Breast epithelium (tissue), 4 donors: ENCODE results near the gene MAST4. TPM values are rescaled to one million over a fixed set of nuclear protein-coding genes. Genes with fewer than 3 reads are reported as not detected.

Experiments used
- DNase-seq, 2 donors: peaks; one replicate each; pipeline ENCODE4 v3.0.0-alpha.2; 2019; ENCODE audit warnings: low spot score in 2 of 2
- H3K27ac ChIP-seq, 2 donors: fragments of 200-600 bp; sonication (generic) in 1 of 2; one replicate each; pipeline ENCODE4 v1.5.1; 2016 to 2019; ENCODE audit warnings: mild to moderate bottlenecking in 1 of 2
- H3K27me3 ChIP-seq, 2 donors: fragments of 200-600 bp; sonication (generic) in 1 of 2; one replicate each; pipeline versions ENCODE4 v1.5.1 to v1.6.0; 2017 to 2019; ENCODE audit warnings: control low read depth in 1 of 2, mild to moderate bottlenecking in 1 of 2
- H3K36me3 ChIP-seq: fragments of 200-600 bp; one replicate; pipeline ENCODE4 v1.5.1; 2019
- H3K4me1 ChIP-seq, 2 donors: fragments of 200-600 bp; sonication (generic); one replicate each; pipeline ENCODE4 v1.5.1; 2016 to 2019; ENCODE audit warnings: control low read depth in 1 of 2
- H3K4me3 ChIP-seq, 3 donors: fragments of 200-600 bp; sonication (generic); 1 replicate in 2 of 3; 2 replicates in 1 of 3; pipeline ENCODE4 v1.5.1; 2016 to 2019; ENCODE audit warnings: mild to moderate bottlenecking in 3 of 3, moderate library complexity in 2 of 3
- H3K9me3 ChIP-seq, 2 donors: fragments of 200-600 bp; sonication (generic) in 1 of 2; one replicate each; pipeline ENCODE4 v1.5.1; 2016 to 2019; ENCODE audit warnings: control low read depth in 1 of 2
- CTCF ChIP-seq, 3 donors: fragments of 450-650 bp; IDR thresholded peaks; one replicate each; pipeline ENCODE4 v1.5.1; 2016 to 2017; ENCODE audit warnings: antibody characterized with exemption in 3 of 3, mild to moderate bottlenecking in 3 of 3, moderate library complexity in 3 of 3
- POLR2A ChIP-seq: fragments of 450-650 bp; IDR thresholded peaks from one replicate; pipeline ENCODE4 v1.6.1; 2016; ENCODE audit warnings: antibody characterized with exemption, mild to moderate bottlenecking, moderate library complexity
- POLR2AphosphoS5 ChIP-seq, 3 donors: sonication (generic); formaldehyde crosslinking; IDR thresholded peaks; one replicate each; pipeline ENCODE4 v1.6.1; 2017; ENCODE audit warnings: antibody characterized with exemption in 3 of 3
- intact Hi-C: fragments of 100-400 bp; cut with DNase I; formaldehyde crosslinking; loops from one replicate; pipeline ENCODE4 v1.15.1; 2023; ENCODE audit warnings: low total_unique reads
- total RNA-seq, 3 donors: library from RNA; depleted of rRNA; stranded (reverse); fragments of >200 nt; gene quantifications; one replicate each; pipeline ENCODE4 v1.1.0, GENCODE V29; 2016

Gene MAST4
- total RNA-seq, 3 donors from 2014 or later: 28.0 to 61.5 (median 50.1) TPM

DNA sequence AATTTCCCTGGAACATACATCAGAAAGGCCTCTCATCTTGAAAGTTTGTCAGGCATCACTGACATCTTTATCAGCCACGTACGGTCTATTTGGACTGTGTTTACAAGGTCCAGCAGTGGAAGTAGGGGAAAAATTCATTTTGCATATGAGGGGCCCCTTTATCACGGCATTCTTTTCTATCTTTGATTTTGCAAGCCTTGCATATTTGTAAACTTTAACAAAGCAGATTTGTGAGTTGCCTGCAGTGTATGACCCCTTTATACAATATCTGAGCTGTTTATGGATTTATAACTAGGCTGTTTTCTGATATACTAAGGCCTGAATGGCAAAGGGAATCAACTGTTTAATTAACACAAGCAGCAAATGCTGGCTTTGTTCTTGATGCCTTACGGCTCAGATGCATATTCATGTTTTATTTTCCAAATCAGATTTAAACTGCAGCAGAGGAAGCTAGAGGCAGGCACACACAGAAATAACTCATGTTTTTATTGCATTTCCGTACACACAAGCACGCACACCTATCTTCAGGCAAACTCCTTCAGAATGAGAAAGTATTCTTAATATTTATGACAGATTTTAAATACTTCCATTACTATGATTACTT, 539.3 kb downstream of the MAST4 start:
- Histone ChIP-seq H3K9me3 (no peaks in the 10 kb centered on the region), H3K4me1 (no peaks in the 10 kb centered on the region), H3K27ac (no peak overlapping the region), H3K36me3 (no peaks in the 10 kb centered on the region), H3K27me3 (no peaks in the 10 kb centered on the region), H3K4me3 (no peak overlapping the region)
- TF ChIP-seq POLR2A: no peak
- no peak for TF ChIP-seq POLR2AphosphoS5 (IDR thresholded peaks at IDR 0.05)
- TF ChIP-seq CTCF (IDR thresholded peaks at IDR 0.05): no peak
- no peak for DNase-seq
- intact Hi-C loops: no loop called here

DNA sequence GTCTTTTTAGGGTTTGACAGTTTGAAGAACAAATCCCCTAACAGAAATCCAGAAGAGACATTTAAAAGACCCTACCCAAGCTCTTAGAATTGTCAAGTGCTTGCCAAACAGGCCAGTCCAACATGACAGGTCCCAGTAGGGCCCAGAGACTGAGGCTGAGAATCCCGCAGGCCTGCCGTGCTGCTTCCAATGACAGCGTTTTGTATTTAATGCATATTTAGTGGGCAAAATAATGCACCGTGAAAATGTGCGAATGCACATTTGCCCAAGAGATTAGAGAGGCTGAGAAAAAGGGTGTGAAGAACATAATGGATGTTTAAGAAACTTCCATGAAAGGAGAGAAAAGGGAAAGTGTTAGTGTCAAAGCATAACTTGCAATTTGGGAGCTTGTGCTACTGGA, 542.8 kb downstream of the MAST4 start:
- no peaks in the 10 kb centered on the region for H3K27me3 ChIP-seq
- H3K4me3 ChIP-seq: no peak overlapping the region
- H3K36me3 ChIP-seq: no peaks in the 10 kb centered on the region
- intact Hi-C loops: no loop called here
- TF ChIP-seq POLR2A: no peak
- TF ChIP-seq POLR2AphosphoS5 (IDR thresholded peaks at IDR 0.05): no peak
- no peak for TF ChIP-seq CTCF (IDR thresholded peaks at IDR 0.05)
- no peak overlapping the region for H3K27ac ChIP-seq
- no peaks in the 10 kb centered on the region for H3K9me3 ChIP-seq
- DNase-seq: no peak
- H3K4me1 ChIP-seq: no peaks in the 10 kb centered on the region

DNA sequence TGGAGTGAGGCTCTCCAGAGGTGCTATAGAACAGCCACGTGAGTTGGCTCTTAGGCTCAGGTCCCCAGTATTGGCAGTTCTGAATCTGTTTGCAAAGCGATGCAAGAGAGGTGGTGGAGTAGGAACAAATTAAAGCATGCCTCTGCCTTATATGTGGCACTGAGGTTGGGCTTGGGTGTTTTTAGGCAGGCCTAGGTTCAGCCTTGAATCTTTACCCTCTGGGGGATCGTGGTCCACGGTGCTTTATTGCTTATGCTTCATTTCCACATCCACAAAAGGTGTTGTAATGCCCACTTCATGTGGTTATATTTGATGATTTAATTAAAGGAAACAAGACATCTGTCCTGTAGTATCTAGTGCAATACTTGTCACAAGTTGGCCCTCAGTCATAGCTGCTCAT, 544.2 kb downstream of the MAST4 start:
- Histone ChIP-seq H3K4me3 (no peak overlapping the region), H3K9me3 (no peaks in the 10 kb centered on the region), H3K4me1 (no peaks in the 10 kb centered on the region), H3K27me3 (no peaks in the 10 kb centered on the region), H3K36me3 (no peaks in the 10 kb centered on the region), H3K27ac (no peak overlapping the region)
- TF ChIP-seq CTCF (IDR thresholded peaks at IDR 0.05) (no peak), POLR2A (no peak), POLR2AphosphoS5 (IDR thresholded peaks at IDR 0.05) (no peak)
- DNase-seq: no peak
- intact Hi-C loops: no loop called here

DNA sequence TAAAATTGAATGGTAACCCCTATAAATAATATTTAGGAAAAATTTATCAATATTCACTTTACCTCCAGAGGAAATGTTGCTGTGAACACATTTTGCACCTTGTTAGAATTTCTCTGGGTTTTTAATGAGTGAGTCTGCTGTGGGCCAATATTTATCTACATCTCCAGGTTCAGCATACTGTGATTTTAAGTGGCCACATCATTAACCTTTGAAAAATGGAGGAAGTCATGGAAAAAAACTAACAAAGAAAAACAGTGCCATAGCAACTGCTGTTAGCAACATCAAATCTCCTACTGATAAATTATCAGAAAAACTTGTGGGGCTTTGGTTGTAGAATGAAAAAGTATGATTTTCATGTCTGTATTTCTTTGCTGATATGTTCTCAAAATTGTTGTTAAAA, 545.5 kb downstream of the MAST4 start:
- no peaks in the 10 kb centered on the region for H3K27me3 ChIP-seq
- H3K4me1 ChIP-seq: no peaks in the 10 kb centered on the region
- TF ChIP-seq POLR2A: no peak
- TF ChIP-seq CTCF (IDR thresholded peaks at IDR 0.05): no peak
- no peak for TF ChIP-seq POLR2AphosphoS5 (IDR thresholded peaks at IDR 0.05)
- no peaks in the 10 kb centered on the region for H3K9me3 ChIP-seq
- no peak for DNase-seq
- H3K36me3 ChIP-seq: no peaks in the 10 kb centered on the region
- H3K27ac ChIP-seq: no peak overlapping the region
- intact Hi-C loops: no loop called here
- H3K4me3 ChIP-seq: no peak overlapping the region

DNA sequence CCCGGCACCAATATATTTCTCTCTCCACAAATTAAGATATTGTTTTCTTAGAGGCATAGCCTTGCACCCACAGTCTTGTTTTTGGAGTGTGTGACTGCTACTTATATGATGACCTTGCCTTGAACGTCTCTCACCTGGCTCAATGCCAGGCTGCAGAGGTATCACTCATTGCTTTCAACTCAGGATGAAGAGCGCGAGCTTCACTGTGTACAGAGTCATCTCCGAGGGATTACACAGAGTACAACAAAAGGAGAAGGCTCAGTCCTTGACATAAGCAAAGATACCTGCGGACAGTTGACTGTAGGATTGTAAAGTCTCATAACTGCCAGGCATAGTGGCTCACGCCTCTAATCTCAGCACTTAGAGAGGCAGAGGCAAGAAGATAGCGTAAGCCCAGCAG, 546.6 kb downstream of the MAST4 start:
- intact Hi-C loops: no loop called here
- no peaks in the 10 kb centered on the region for H3K4me1 ChIP-seq
- TF ChIP-seq POLR2AphosphoS5 (IDR thresholded peaks at IDR 0.05): no peak
- no peaks in the 10 kb centered on the region for H3K27me3 ChIP-seq
- DNase-seq: no peak
- no peaks in the 10 kb centered on the region for H3K9me3 ChIP-seq
- H3K4me3 ChIP-seq: no peak overlapping the region
- H3K27ac ChIP-seq: no peak overlapping the region
- H3K36me3 ChIP-seq: no peaks in the 10 kb centered on the region

GRCh38 chr5:67143549-67143948, 547.4 kb downstream of the MAST4 start:
- Histone ChIP-seq H3K27me3 (no peaks in the 10 kb centered on the region), H3K27ac (no peak overlapping the region), H3K36me3 (no peaks in the 10 kb centered on the region), H3K4me3 (no peak overlapping the region), H3K4me1 (no peaks in the 10 kb centered on the region), H3K9me3 (no peaks in the 10 kb centered on the region)
- no peak for DNase-seq
- intact Hi-C loops: no loop called here
- TF ChIP-seq POLR2A (no peak), CTCF (IDR thresholded peaks at IDR 0.05) (no peak), POLR2AphosphoS5 (IDR thresholded peaks at IDR 0.05) (no peak)
